Measurements from ENCODE around the gene KRT1. TPM values are rescaled to one million over a fixed set of nuclear protein-coding genes. Genes with fewer than 3 reads are reported as not detected.

Gene KRT1
- total RNA-seq, 1 donor from 2014 or later = not detected

GRCh38 chr12:52698651-52699340 is 18.6 kb upstream of the KRT1 start:
- no peak for DNase-seq

DNA sequence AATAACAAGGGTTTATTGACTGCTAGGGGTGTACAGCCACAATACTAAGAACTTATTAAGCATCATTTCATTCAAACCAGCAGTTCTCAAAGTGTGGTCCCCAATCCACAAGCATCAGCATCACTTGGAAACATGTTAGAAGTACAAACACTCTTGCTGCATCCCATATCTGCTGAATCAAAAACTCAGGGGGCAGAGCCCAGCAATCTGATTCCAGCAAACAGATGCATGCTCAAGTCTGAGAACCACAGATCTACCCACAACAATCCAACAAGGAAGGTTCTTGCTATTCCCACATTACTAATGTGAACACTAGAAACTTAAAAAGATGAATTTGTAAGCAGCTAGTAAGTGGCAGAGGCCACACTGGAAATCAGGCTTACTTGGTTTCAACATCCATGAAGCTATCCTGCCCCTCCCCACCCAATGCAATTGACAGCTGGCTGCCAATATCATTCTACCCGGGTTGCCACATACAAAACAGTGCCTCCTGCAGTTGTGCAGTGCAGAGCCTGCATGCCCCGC is 16.9 kb upstream of the KRT1 start:
- DNase-seq = no peak

DNA sequence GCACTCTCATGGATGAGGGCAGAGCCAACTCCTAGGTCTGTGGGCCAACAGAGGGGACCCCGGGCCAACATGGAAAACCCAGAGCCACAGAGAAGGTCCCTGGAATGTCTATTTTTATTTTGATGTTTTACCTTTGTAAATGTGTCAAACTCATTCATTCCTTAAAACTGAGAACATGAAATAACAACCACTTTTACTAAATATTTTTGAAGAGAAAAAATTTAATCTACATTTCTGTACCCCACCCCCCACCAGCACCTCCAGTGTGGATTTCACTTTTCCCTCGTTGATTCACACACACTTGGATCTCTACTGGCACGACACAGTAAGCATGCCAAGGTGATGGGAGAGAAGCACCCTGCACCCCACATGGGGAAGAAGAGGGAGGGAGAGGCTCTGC is 16.4 kb upstream of the KRT1 start:
- DNase-seq = no peak

GRCh38 chr12:52695039-52695438 is 14.8 kb upstream of the KRT1 start:
- no peak for DNase-seq

GRCh38 chr12:52694151-52694550 is 13.9 kb upstream of the KRT1 start:
- no peak for DNase-seq

- DNase-seq = no peak
Measured at GRCh38 chr12:52693261-52693660, 13.1 kb upstream of the KRT1 start.

DNA sequence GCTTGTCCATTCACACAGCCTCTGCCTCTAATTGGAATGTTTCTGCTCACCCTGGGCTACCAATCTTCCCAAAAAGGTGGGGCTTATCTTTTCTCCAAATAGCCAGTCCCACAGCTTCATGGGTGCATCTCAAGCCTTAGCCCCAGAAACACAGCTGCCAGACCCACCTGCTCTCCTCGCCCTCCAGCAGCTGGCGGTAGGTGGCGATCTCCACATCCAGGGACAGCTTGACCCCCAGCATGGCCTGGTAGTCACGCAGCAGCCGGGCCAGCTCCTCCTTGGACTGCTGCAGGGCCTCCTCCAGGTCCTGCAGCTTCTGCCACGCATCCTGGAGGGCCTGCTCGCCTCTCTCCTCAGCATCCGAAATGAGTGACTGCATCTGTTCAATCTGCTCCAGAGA is 12.0 kb upstream of the KRT1 start:
- DNase-seq = peak; percentile 8

DNA sequence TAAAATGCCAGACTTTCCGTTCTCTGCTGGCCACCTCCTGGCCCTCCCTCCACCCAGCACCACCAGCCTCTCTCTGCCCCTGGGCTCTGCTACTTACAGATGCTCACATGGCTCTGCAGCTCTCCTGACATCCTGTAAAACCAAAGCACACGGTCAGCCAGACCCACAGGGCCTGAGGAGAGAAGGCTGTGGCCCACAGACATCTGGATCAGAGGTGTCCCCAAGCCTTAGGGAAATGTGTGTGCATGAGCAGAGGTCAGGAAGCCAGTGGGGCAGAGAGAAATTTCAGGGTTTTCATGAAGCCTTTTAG is 11.6 kb upstream of the KRT1 start:
- no peak for DNase-seq

- DNase-seq = no peak
Measured at GRCh38 chr12:52691076-52691840, 11.1 kb upstream of the KRT1 start.

- no peak for DNase-seq
Measured at GRCh38 chr12:52690351-52691075, 10.3 kb upstream of the KRT1 start.

GRCh38 chr12:52689936-52690335 is 9.7 kb upstream of the KRT1 start:
- DNase-seq = no peak

DNA sequence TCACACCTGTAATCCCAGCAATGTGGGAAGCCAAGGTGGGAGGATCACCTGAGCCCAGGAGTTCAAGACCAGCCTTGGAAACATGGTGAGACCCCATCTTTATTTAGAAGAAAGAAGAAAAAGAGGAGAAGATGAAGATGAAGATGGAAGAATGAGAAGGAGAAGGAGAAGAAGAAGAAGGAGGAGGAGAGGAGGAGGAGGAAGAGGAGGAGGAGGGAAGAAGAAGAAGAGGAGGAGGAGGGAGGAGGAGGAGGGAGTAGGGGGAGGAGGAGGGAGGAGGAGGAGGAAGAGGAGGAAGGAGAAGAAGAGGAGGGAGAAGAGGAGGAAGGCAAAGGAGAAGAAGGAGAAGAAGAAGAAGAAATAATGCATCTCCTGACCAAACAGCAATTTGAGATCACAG is 9.0 kb upstream of the KRT1 start:
- no peak for DNase-seq

DNA sequence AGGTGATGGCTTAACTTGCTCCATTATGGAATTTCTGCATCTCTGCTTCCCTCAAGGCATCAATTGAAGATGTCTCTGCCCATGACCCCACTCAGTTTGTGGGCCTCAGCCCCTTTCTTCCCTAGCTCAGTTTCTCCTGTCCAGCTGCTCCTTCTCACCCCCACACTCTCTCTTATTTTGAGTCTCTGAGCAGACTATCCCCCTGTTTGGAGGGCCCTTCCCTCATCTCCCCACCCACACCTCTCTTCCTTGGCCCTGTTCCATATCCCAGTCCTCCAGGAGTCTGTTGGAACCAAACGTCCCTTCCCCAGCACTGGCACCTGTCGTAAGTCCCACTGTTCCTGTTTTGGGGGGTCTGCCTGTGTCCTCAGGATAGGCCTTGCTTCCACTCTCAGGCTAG is 8.3 kb upstream of the KRT1 start:
- no peak for DNase-seq

DNA sequence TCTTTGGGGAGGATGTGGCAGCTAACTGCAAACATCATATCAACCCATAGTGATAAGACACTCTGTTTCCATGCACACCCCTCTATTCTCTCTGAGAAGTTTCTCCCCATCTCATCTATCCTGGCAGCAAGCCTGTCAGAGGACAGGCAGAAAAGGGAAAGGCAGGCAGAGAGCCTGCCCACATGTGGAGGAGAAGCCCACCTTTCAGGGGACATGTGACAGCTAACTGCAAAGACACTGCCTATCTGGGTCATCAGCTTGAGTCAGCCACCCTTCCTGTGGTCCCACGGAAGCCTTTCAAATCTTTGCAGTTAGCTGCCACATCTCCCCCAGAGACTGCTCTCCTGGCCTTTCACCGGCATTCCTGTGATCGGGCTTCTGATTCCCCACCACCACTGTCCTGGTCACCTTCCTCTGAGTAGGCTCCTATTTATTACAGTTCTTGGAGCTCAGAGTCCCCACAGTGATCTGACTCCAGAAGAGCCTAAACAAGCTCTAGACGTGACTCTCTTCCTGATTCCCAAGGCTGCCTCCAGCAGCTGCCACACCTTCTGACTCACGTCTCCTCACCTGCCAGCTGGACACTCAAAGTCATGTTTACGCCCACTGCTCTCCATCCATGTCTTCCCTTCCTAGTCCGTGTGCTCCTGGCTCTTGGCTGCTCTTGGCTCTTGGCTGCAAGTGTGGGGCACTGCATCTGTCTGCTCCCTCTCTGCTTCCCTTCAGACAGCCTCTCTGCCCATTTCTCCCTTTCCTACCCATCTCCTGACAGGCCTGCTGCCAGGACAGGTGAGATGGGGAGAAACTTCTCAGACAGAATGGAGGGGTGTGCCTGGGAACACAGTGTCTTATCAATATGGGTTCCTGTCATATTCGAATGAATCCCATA is 7.5 kb upstream of the KRT1 start:
- DNase-seq = no peak

DNA sequence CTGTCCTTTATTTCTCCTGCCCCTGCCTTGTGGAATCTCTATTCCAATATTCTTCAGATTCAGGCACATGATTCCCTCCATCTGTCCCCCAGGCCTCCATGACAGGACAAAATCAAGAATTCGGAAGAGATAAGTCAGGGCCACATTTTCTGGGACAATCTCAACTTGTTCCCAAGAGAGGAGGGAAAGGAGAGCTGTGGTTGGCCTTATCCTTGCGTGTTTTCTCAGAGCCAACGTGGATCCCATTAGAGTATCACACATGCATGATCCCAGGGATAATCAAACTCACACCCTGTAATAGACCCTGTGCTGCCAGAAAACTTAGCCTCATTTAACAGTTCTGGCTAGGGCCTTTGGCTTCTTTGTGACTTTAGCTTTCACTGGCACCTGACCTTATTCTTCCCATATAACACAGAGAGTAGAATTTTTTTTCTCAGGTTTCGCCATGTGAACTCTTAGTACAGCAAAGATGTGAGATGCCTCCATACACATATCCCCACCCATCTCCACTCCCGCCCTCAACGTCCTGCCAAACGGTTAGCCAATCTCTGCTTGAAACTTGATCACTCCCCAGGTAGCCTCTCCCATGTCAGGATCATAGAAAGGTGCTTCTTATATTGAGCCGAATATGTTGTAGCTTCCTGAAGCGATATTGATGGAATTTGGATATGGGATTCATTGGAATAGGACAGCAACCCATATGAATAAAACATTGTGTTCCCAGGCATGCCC is 6.7 kb upstream of the KRT1 start:
- no peak for DNase-seq

- no peak for DNase-seq
Measured at GRCh38 chr12:52686063-52686462, 5.9 kb upstream of the KRT1 start.

GRCh38 chr12:52685406-52685890 is 5.2 kb upstream of the KRT1 start:
- DNase-seq = no peak

- no peak for DNase-seq
Measured at GRCh38 chr12:52684431-52684830, 4.2 kb upstream of the KRT1 start.

- DNase-seq = no peak
Measured at GRCh38 chr12:52683575-52684300, 3.5 kb upstream of the KRT1 start.

- DNase-seq = no peak
Measured at GRCh38 chr12:52682938-52683574, 2.8 kb upstream of the KRT1 start.

GRCh38 chr12:52682381-52682660 is 2.1 kb upstream of the KRT1 start:
- no peak for DNase-seq

Data from dermis blood vessel endothelial cell (primary cell).